Sigmoid colon (tissue), 7 donors: ENCODE results near the gene CYP2A7. TPM values are rescaled to one million over a fixed set of nuclear protein-coding genes. Genes with fewer than 3 reads are reported as not detected.
"Not testable (repeated sequence)": the region's sequence is repeated elsewhere in the genome, so short reads cannot be mapped to it uniquely, and the experiment has no call there.

Experiments used
- DNase-seq: peaks from one replicate; pipeline ENCODE4 v3.0.0-alpha.2; 2019
- H3K27ac ChIP-seq, 4 donors: fragments of 200-600 bp; sonication (generic); one replicate each; pipeline ENCODE4 v1.5.1; 2016 to 2019; ENCODE audit warnings: mild to moderate bottlenecking in 1 of 4
- H3K27me3 ChIP-seq, 3 donors: fragments of 200-600 bp; sonication (generic); one replicate each; pipeline ENCODE4 v1.5.1; 2019; ENCODE audit warnings: mild to moderate bottlenecking in 1 of 3
- H3K36me3 ChIP-seq, 4 donors: fragments of 200-600 bp; sonication (generic); one replicate each; pipeline ENCODE4 v1.5.1; 2016 to 2019
- H3K4me1 ChIP-seq, 4 donors: fragments of 200-600 bp; sonication (generic); one replicate each; pipeline ENCODE4 v1.5.1; 2017 to 2019
- H3K4me3 ChIP-seq, 4 donors: fragments of 200-600 bp; sonication (generic); one replicate each; pipeline ENCODE4 v1.5.1; 2017 to 2019; ENCODE audit warnings: mild to moderate bottlenecking in 2 of 4, moderate library complexity in 1 of 4
- H3K9me3 ChIP-seq, 4 donors: fragments of 200-600 bp in 3 of 4; sonication (generic) in 3 of 4; one replicate each; pipeline versions ENCODE4 v1.5.1 to v1.6.1; 2013 to 2019
- CTCF ChIP-seq, 4 experiments: fragments of 450-650 bp in 3 of 4; fragments of 200-600 bp in 1 of 4; IDR thresholded peaks; one replicate each; pipeline ENCODE4 v1.5.1; 2016 to 2019; ENCODE audit warnings: antibody characterized with exemption in 4 of 4, mild to moderate bottlenecking in 3 of 4, moderate library complexity in 2 of 4
- EP300 ChIP-seq, 4 donors: sonication (generic); formaldehyde crosslinking; IDR thresholded peaks; one replicate each; pipeline ENCODE4 v1.6.1; 2017; ENCODE audit warnings: antibody characterized with exemption in 4 of 4
- POLR2A ChIP-seq, 2 donors: fragments of 450-650 bp; IDR thresholded peaks; one replicate each; pipeline ENCODE4 v1.6.1; 2016; ENCODE audit warnings: antibody characterized with exemption in 2 of 2, mild to moderate bottlenecking in 2 of 2, moderate library complexity in 2 of 2
- POLR2AphosphoS5 ChIP-seq, 4 donors: sonication (generic); formaldehyde crosslinking; IDR thresholded peaks; one replicate each; pipeline ENCODE4 v1.6.1; 2017; ENCODE audit warnings: antibody characterized with exemption in 4 of 4
- WGBS, 2 donors: extraction: QIAGEN DNeasy Blood & Tissue Kit; methylation state at CpG; one replicate each; pipeline ENCODE4 v1.1.7; 2013; 5-methylcytosine and 5-hydroxymethylcytosine counted together
- intact Hi-C: fragments of 100-400 bp; cut with DNase I; formaldehyde crosslinking; loops from one replicate; pipeline ENCODE4 v1.15.1; 2023
- polyA plus RNA-seq, 3 donors: library from polyadenylated mRNA; stranded (reverse); fragments of 200-250 nt; gene quantifications; one replicate each; pipeline ENCODE4 v1.2.3, GENCODE V29; 2013
- total RNA-seq, 4 donors: library from RNA; depleted of rRNA; stranded (reverse); fragments of >200 nt; gene quantifications; one replicate each; pipeline ENCODE4 v1.1.0, GENCODE V29; 2016
- donor health status: healthy with polysubstance abuse.
- donor health status: Bipolar disorder and iron deficiency.
- donor health status: healthy.

CYP2A7 gene
- total and polyA plus RNA-seq, 7 donors: 0.36 TPM; not detected in 6

GRCh38 chr19:40836754-40837429 lies 45.1 kb downstream of the CYP2A7 start:
- DNase-seq: no peak
- no peak for TF ChIP-seq EP300 (IDR thresholded peaks at IDR 0.05)
- no peak for TF ChIP-seq CTCF (IDR thresholded peaks at IDR 0.05)
- no peak for TF ChIP-seq POLR2AphosphoS5 (IDR thresholded peaks at IDR 0.05)
- TF ChIP-seq POLR2A (IDR thresholded peaks at IDR 0.05): no peak
- no peak overlapping the region for H3K4me3 ChIP-seq
- H3K9me3 ChIP-seq: no peaks in the 10 kb centered on the region
- H3K27ac ChIP-seq: no peak overlapping the region
- H3K4me1 ChIP-seq: peaks cover 0 to 10% (median 3%) of the 10 kb centered on the region in 4 donors
- no peaks in the 10 kb centered on the region for H3K27me3 ChIP-seq
- H3K36me3 ChIP-seq: no peaks in the 10 kb centered on the region
- WGBS, 2 donors: 88 to 89% methylated on average over 6 of the region's 6 CpGs
- intact Hi-C loops: no loop called here

- H3K9me3 ChIP-seq, H3K27me3 ChIP-seq, intact Hi-C loops, H3K36me3 ChIP-seq, DNase-seq, H3K4me3 ChIP-seq: not testable (repeated sequence)
- WGBS, 2 donors: 33 to 48% methylated on average over 7 of the region's 7 CpGs
- Histone ChIP-seq H3K27ac (peak overlapping the region in 2 of 4 donors; percentile 14 to 40), H3K4me1 (peaks cover 0 to 18% (median 7%) of the 10 kb centered on the region in 4 donors)
Observed at GRCh38 chr19:40833728-40834533, 48.1 kb downstream of the CYP2A7 start.

- intact Hi-C loops, H3K36me3 ChIP-seq, H3K9me3 ChIP-seq, DNase-seq, H3K4me3 ChIP-seq, H3K27me3 ChIP-seq: not testable (repeated sequence)
- Histone ChIP-seq H3K27ac (peak overlapping the region in 2 of 4 donors; percentile 59 to 65), H3K4me1 (peaks cover 0 to 18% (median 7%) of the 10 kb centered on the region in 4 donors)
- 39 to 71% methylated on average over 4 of the region's 4 CpGs for WGBS, 2 donors
Observed at GRCh38 chr19:40832431-40832790, 49.6 kb downstream of the CYP2A7 start.

GRCh38 chr19:40831502-40832430 lies 50.3 kb downstream of the CYP2A7 start:
- intact Hi-C loops: no loop called here
- Histone ChIP-seq H3K27me3 (no peaks in the 10 kb centered on the region), H3K36me3 (peaks cover 0 to 12% (median 5%) of the 10 kb centered on the region in 4 donors), H3K9me3 (no peaks in the 10 kb centered on the region), H3K4me1 (peaks cover 0 to 18% (median 7%) of the 10 kb centered on the region in 4 donors), H3K4me3 (no peak overlapping the region), H3K27ac (peak overlapping the region in 3 of 4 donors; percentile 59 to 65 (median 61))
- TF ChIP-seq EP300 (IDR thresholded peaks at IDR 0.05) (peak in 2 of 4 donors; percentile 27 to 32), CTCF (IDR thresholded peaks at IDR 0.05) (no peak), POLR2A (IDR thresholded peaks at IDR 0.05) (no peak), POLR2AphosphoS5 (IDR thresholded peaks at IDR 0.05) (peak in 3 of 4 donors; percentile 23 to 36 (median 24))
- peak; percentile 64 for DNase-seq
- 29 to 63% methylated on average over 7 of the region's 7 CpGs for WGBS, 2 donors

GRCh38 chr19:40830741-40831140 lies 51.3 kb downstream of the CYP2A7 start:
- H3K27me3 ChIP-seq, H3K27ac ChIP-seq, H3K9me3 ChIP-seq, H3K4me3 ChIP-seq, DNase-seq, intact Hi-C loops: not testable (repeated sequence)
- peaks cover 0 to 13% (median 6%) of the 10 kb centered on the region in 4 donors for H3K36me3 ChIP-seq
- WGBS, 2 donors: 95 to 96% methylated on average over 16 of the region's 16 CpGs
- H3K4me1 ChIP-seq: peaks cover 0 to 18% (median 7%) of the 10 kb centered on the region in 4 donors

- no peak overlapping the region for H3K27ac ChIP-seq
- no peak overlapping the region for H3K4me3 ChIP-seq
- peaks cover 0 to 13% (median 6%) of the 10 kb centered on the region in 4 donors for H3K36me3 ChIP-seq
- DNase-seq: no peak
- no peaks in the 10 kb centered on the region for H3K9me3 ChIP-seq
- no peaks in the 10 kb centered on the region for H3K27me3 ChIP-seq
- intact Hi-C loops: no loop called here
- no peak for TF ChIP-seq EP300 (IDR thresholded peaks at IDR 0.05)
- TF ChIP-seq POLR2AphosphoS5 (IDR thresholded peaks at IDR 0.05): no peak
- TF ChIP-seq CTCF (IDR thresholded peaks at IDR 0.05): no peak
- TF ChIP-seq POLR2A (IDR thresholded peaks at IDR 0.05): no peak
- peaks cover 0 to 18% (median 7%) of the 10 kb centered on the region in 4 donors for H3K4me1 ChIP-seq
Observed at GRCh38 chr19:40829205-40829604, 52.8 kb downstream of the CYP2A7 start.
